Measurements from ENCODE around the gene MICAL3.

MICAL3 gene

GRCh38 chr22:17929909-17930308 is 94.5 kb downstream of the MICAL3 start:
- Histone ChIP-seq H2AFZ (no peak overlapping the region), H3K36me3 (ENCODE audit: control insufficient read depth, insufficient read depth, low read length) (no peaks in the 10 kb centered on the region), H3K4me3 (ENCODE audit: low read depth, low read length) (no peak overlapping the region), H3K27me3 (ENCODE audit: control insufficient read depth, insufficient read depth, low read length) (no peaks in the 10 kb centered on the region), H3K4me1 (peaks cover 2% of the 10 kb centered on the region), H3K9ac (no peak overlapping the region), H3K79me2 (peaks cover 36% of the 10 kb centered on the region), H3K9me3 (ENCODE audit: control insufficient read depth, low read length) (no peaks in the 10 kb centered on the region), H3K4me2 (ENCODE audit: low read length) (no peak overlapping the region), H3K27ac (no peak overlapping the region)
- TF ChIP-seq CTCF (IDR thresholded peaks at IDR 0.05) = no peak

- no peak overlapping the region for H2AFZ ChIP-seq
- H3K27ac ChIP-seq = no peak overlapping the region
- no peaks in the 10 kb centered on the region for H3K27me3 ChIP-seq (ENCODE audit: control insufficient read depth, insufficient read depth, low read length)
- no peak overlapping the region for H3K4me2 ChIP-seq (ENCODE audit: low read length)
- H3K79me2 ChIP-seq = peaks cover 44% of the 10 kb centered on the region
- H3K4me1 ChIP-seq = peaks cover 12% of the 10 kb centered on the region
- no peak for TF ChIP-seq CTCF (IDR thresholded peaks at IDR 0.05)
- no peaks in the 10 kb centered on the region for H3K9me3 ChIP-seq (ENCODE audit: control insufficient read depth, low read length)
- H3K4me3 ChIP-seq (ENCODE audit: low read depth, low read length) = no peak overlapping the region
- no peaks in the 10 kb centered on the region for H3K36me3 ChIP-seq (ENCODE audit: control insufficient read depth, insufficient read depth, low read length)
- H3K9ac ChIP-seq = no peak overlapping the region
Observed at GRCh38 chr22:17928391-17928790, 96.0 kb downstream of the MICAL3 start.

- Histone ChIP-seq H3K36me3 (ENCODE audit: control insufficient read depth, insufficient read depth, low read length) (no peaks in the 10 kb centered on the region), H3K4me2 (ENCODE audit: low read length) (no peak overlapping the region), H3K4me1 (peaks cover 23% of the 10 kb centered on the region), H3K79me2 (peaks cover 44% of the 10 kb centered on the region), H3K27ac (no peak overlapping the region), H3K9me3 (ENCODE audit: control insufficient read depth, low read length) (no peaks in the 10 kb centered on the region), H2AFZ (no peak overlapping the region), H3K27me3 (ENCODE audit: control insufficient read depth, insufficient read depth, low read length) (no peaks in the 10 kb centered on the region), H3K4me3 (ENCODE audit: low read depth, low read length) (no peak overlapping the region), H3K9ac (no peak overlapping the region)
- no peak for TF ChIP-seq CTCF (IDR thresholded peaks at IDR 0.05)
Observed at GRCh38 chr22:17927062-17927461, 97.3 kb downstream of the MICAL3 start.

GRCh38 chr22:17926516-17926915 is 97.8 kb downstream of the MICAL3 start:
- Histone ChIP-seq H3K36me3 (ENCODE audit: control insufficient read depth, insufficient read depth, low read length) (no peaks in the 10 kb centered on the region), H3K4me3 (ENCODE audit: low read depth, low read length) (no peak overlapping the region), H3K27ac (no peak overlapping the region), H3K9me3 (ENCODE audit: control insufficient read depth, low read length) (no peaks in the 10 kb centered on the region), H3K9ac (no peak overlapping the region), H2AFZ (no peak overlapping the region), H3K4me1 (peaks cover 25% of the 10 kb centered on the region), H3K4me2 (ENCODE audit: low read length) (no peak overlapping the region), H3K79me2 (peaks cover 45% of the 10 kb centered on the region), H3K27me3 (ENCODE audit: control insufficient read depth, insufficient read depth, low read length) (no peaks in the 10 kb centered on the region)
- TF ChIP-seq CTCF (IDR thresholded peaks at IDR 0.05) = no peak

GRCh38 chr22:17925431-17925841 is 98.9 kb downstream of the MICAL3 start:
- Histone ChIP-seq H3K4me3 (ENCODE audit: low read depth, low read length) (no peak overlapping the region), H3K36me3 (ENCODE audit: control insufficient read depth, insufficient read depth, low read length) (no peaks in the 10 kb centered on the region), H3K9ac (no peak overlapping the region), H3K27me3 (ENCODE audit: control insufficient read depth, insufficient read depth, low read length) (no peaks in the 10 kb centered on the region), H3K27ac (no peak overlapping the region), H3K9me3 (ENCODE audit: control insufficient read depth, low read length) (no peaks in the 10 kb centered on the region), H3K4me1 (peaks cover 36% of the 10 kb centered on the region), H3K4me2 (ENCODE audit: low read length) (no peak overlapping the region), H3K79me2 (peaks cover 50% of the 10 kb centered on the region), H2AFZ (no peak overlapping the region)
- TF ChIP-seq CTCF (IDR thresholded peaks at IDR 0.05) = no peak
